GM13977 (cell line): ENCODE measurements around the gene FFAR4.

ENCODE experiments used
- DNase-seq: peaks from one replicate; pipeline ENCODE4 v3.0.0; 2012; ENCODE audit warnings: low spot score
- CTCF ChIP-seq: IDR thresholded peaks from 2 replicates; pipeline ENCODE4 v1.5.1; 2012; ENCODE audit warnings: mild to moderate bottlenecking, control low read depth; ENCODE audit not compliant: insufficient read depth; ENCODE audit errors: extremely low read depth, missing control alignments
- in situ Hi-C: fragments of 300-500 bp; cut with MboI; formaldehyde crosslinking; loops from one replicate; pipeline ENCODE4 v1.12.0; 2022; ENCODE audit warnings: low sequenced_read_pairs, low pct_unique_long_range_greater_than_20kb, mixed read lengths, inconsistent platforms; ENCODE audit not compliant: unreplicated experiment

FFAR4 gene

DNA sequence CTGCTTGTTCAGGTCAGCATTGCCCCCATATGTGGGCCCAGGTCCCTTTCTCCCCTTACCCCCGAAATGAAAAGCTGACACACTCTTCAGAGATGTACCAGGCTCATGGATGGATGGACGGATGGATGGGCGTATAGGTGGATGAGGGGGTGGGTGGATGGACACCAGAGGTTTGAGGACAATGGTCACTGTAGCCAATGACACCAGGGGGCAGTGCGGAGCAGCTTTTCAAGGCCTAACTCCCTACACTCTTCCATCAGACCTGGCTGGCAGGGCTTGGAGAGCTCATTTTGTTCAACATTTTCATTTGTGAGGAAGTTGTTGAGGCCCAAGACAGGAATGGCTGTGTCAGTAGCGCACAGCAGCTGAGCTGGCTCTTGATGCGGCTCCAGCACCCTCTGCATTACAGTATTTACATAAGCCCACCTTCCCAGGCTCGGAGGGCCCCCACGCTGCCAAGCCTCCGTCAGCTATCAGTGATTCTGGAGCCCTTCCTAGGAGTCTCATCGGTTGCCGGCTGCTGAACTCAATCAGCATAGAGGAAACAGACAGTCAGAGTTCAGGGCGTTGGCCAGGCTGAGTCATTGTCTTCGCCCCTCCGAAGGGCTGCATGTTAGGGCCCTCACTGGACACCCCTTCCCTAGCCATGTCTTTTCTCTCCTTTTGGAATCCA lies 11.6 kb upstream of the FFAR4 start:
- peak; percentile 72 for DNase-seq
- peak; percentile 77 for TF ChIP-seq CTCF
- in situ Hi-C loops: loop anchor here (25.0 kb wide), 1 partner anchor 257 kb away; no protein-coding TSS in a partner anchor

DNA sequence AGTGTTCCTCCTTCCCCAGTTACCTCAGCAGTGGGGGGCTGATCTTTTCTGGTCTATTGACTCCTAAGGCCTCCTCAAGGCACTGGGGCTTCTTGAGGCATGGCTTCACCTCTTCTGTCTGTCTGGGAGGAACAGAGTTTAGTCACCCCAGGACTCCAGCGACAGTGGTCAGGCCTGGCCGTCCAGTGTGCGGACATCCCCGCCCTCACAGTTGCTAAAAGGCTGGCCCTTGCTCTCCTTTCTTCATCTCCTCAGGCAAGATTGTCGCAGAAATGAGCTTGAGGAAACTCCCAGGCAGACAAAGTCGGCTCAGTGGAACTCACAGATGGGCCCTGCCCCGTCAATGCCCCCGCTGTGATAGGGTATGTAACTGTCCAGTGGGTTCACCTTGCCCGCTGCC lies 7.0 kb upstream of the FFAR4 start:
- in situ Hi-C loops: loop anchor here (25.0 kb wide), 1 partner anchor 253 kb away; no protein-coding TSS in a partner anchor
- TF ChIP-seq CTCF: no peak
- no peak for DNase-seq

DNA sequence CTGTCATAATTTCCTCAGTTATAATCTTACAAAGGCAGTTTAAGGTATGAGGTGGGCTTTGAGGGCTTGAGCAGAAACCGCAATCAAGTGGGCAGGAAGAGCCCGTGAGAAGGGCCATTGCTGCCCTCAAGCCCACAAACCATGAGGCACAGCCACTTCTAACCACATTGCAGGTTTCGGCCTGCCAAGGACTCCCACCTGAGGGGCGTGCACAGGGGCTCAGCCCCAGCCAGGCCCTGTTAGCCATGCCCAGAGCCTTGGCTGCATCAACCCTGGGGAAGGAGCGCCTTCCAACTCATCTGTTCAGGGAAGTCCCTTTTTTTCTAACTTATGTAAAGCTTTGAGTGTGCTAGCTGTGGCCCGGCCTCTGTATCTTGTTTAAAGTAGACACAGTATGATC lies 5.9 kb upstream of the FFAR4 start:
- in situ Hi-C loops: loop anchor here (25.0 kb wide), 1 partner anchor 252 kb away; no protein-coding TSS in a partner anchor
- DNase-seq: no peak
- no peak for TF ChIP-seq CTCF

DNA sequence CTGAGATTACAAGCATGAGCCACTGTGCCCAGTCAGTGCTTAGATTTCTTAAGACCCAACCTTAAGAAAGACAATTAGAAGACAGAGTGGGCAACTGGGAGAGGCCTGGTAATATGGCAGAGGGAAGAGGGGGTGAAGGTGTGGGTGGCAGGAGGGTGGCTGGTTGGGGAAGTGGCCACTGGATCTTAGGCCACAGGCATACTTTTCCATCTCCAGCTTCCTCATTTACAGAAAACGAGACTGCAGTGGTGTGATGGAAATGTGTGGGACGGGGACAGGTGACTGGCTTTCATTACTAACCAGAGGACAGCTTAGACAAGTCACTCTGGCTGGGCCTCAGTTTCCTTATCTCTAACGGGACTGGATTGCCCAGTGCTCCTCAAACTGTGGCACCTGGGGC lies 1.0 kb upstream of the FFAR4 start:
- in situ Hi-C loops: loop anchor here (25.0 kb wide), 1 partner anchor 247 kb away; no protein-coding TSS in a partner anchor
- no peak for DNase-seq
- no peak for TF ChIP-seq CTCF

- TF ChIP-seq CTCF: no peak
- no peak for DNase-seq
- in situ Hi-C loops: loop anchor here (25.0 kb wide), 1 partner anchor 245 kb away; no protein-coding TSS in a partner anchor
These were observed 1.0 kb downstream of the FFAR4 start for GRCh38 chr10:93567277-93568104.

DNA sequence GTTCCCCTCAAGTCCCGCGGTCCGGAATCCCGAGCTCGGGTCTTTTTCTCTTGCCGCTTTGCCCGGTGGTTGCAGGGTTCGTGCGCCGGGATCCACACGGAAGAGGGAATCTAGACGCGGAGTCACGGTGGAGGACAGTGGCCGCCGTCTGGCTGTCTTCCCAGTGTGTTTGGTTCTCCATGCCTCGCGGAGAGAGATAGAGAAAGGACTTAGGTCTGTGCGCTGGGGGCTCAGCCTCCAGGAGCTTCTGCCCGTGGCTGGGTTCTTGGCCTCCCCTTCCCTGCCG lies 1.6 kb downstream of the FFAR4 start:
- in situ Hi-C loops: loop anchor here (25.0 kb wide), 1 partner anchor 244 kb away; no protein-coding TSS in a partner anchor
- no peak for TF ChIP-seq CTCF
- no peak for DNase-seq
